Neural progenitor cell (in vitro differentiated cells): ENCODE results near the gene BRSK2.

Source experiments
- EZH2 ChIP-seq: fragments of 200-600 bp; sonication (generic); IDR thresholded peaks from 2 replicates; pipeline ENCODE4 v1.6.1; 2017; ENCODE audit warnings: antibody characterized with exemption, mild to moderate bottlenecking, moderate library complexity
- EZH2phosphoT487 ChIP-seq: fragments of 200-600 bp; sonication (generic); IDR thresholded peaks from 2 replicates; pipeline ENCODE4 v1.6.1; 2017; ENCODE audit warnings: antibody characterized with exemption
- TF ChIP-seq, protein P1 (sequence below): fragments of 200-600 bp; sonication (generic); IDR thresholded peaks from 2 replicates; pipeline ENCODE4 v1.5.1; 2017; ENCODE audit warnings: antibody characterized with exemption, mild to moderate bottlenecking

DNA sequence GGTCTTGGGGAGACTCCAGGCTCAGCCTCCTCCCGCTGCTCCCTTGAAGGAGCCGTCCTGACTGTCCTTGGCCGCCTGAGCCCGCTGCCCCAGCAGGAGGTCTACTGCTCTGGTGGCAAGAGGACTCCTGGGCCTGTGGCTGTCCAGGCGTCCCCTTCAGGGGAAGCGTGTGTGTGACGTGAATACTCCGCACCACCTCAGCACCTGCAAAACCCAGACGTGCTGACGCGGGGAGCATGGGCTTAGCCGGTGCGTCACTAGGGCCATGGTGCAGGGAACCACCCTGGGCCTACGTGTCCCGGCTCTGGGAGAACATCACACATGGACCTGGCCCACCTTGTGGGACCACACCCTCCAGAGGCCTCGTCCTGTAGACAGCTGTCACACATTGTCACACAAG, 30.2 kb upstream of the BRSK2 start:
- TF ChIP-seq, protein P1, sequence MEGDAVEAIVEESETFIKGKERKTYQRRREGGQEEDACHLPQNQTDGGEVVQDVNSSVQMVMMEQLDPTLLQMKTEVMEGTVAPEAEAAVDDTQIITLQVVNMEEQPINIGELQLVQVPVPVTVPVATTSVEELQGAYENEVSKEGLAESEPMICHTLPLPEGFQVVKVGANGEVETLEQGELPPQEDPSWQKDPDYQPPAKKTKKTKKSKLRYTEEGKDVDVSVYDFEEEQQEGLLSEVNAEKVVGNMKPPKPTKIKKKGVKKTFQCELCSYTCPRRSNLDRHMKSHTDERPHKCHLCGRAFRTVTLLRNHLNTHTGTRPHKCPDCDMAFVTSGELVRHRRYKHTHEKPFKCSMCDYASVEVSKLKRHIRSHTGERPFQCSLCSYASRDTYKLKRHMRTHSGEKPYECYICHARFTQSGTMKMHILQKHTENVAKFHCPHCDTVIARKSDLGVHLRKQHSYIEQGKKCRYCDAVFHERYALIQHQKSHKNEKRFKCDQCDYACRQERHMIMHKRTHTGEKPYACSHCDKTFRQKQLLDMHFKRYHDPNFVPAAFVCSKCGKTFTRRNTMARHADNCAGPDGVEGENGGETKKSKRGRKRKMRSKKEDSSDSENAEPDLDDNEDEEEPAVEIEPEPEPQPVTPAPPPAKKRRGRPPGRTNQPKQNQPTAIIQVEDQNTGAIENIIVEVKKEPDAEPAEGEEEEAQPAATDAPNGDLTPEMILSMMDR, result no peak
- TF ChIP-seq EZH2, result no peak
- TF ChIP-seq EZH2phosphoT487, result no peak
